ENCODE measurements around the gene NPAS3.

The NPAS3 gene

DNA sequence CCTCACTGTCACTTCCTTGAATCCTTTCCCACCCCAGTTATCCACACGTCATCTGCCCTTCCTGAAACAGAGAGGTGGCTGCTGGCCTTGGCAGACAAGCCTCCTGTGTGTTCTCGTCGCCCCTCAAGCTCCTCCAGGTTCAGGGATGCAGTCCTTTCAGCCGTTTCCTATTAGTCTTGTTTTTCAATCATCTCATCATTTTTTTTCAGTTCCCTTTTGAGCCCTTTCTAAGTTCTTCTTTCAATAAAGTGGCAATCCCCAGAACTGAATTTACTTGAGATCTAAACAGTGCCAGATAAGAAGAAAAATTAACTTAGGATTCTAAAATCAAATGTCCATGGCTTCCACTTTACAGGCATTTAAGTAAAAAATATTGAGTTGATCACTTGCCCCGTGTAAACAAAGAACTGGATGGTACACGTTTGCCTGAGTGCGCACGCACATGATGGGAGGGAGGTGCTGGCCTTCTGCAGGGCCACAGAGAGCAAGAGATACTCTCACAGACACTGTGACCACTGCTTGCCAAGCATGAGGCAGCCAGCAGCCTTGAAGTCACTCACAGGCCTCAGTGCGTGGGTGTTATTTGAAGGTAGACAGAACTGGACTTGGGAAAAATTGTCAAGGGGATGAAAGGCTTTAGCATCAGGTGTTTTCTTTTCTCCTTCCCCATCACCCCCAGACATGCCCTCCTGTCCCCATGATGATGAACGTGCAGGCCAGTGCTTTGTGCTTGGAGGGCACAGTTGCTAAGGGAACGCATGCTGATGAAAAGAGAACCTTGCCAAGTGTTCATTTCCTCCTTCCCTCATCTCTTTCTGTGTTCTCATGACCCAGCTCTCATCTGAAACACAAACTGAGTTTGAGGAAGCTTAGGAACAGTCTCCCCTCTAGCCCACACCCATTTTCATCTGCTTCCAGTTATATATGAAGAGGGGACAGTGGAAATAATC is 603.9 kb downstream of the NPAS3 start:
- H3K4me3 ChIP-seq (ENCODE audit: low read length), result no peak overlapping the region
- DNase-seq (ENCODE audit: low read depth, low spot score), result no peak

DNA sequence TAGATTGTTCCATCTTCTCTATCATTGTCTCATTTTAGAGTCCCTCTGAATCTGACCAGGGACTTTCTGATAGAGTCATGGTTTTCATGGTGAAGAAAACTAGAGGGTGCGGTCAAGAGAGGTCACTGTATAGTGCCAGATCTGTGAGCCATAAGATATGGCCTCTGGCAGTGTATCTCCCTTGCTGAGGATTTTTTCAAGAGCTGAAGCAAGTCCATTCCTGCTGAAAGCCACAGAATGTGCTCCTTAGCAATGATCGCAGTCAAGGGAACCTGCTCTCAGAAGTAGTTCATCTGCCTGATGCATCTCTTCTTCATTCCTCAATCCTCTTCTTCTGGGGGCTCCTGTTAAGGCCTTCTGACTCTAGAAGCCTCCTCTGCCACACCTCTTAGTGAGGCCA is 607.0 kb downstream of the NPAS3 start:
- DNase-seq (ENCODE audit: low read depth, low spot score), result no peak
- H3K4me3 ChIP-seq (ENCODE audit: low read length), result no peak overlapping the region

DNA sequence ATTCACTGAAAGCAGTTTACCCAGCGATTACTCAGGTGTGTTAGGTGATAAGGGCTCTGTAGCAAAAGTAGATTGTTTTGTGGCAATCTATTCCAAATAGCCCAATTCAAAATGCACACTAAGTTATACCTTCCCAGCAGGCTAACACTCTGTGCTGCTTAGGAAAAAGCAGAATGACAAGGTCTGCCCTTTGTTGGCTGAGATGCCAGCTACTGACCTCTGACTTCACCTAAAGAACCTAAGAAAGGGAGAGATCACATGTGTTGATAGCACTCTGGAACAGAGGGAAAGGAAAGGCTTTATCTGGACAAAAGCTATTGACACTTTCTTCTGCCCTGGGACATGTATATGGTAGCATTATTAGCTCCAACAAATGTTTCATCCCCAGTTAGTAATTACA is 609.9 kb downstream of the NPAS3 start:
- no peak for DNase-seq (ENCODE audit: low read depth, low spot score)
- H3K4me3 ChIP-seq (ENCODE audit: low read length), result no peak overlapping the region

DNA sequence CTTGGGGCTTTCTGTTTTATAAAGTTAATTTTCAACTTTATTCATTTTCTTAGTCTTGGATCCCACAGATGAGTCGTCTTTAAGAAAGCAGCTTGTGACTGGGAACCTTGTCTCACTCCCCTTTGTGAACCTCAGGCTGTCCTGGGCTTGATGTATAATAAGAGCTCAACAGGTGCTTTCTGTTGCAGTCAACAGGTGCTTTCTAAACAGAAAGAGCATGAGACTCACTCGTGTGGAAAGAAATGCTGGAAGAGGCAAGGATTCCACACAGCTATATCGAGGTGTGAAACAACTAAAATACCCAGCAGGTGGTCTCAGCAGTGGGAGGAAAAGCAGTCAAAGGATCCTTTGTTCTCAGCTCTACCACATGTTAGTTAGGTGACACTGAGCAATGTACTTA is 613.3 kb downstream of the NPAS3 start:
- no peak for DNase-seq (ENCODE audit: low read depth, low spot score)
- H3K4me3 ChIP-seq (ENCODE audit: low read length), result no peak overlapping the region

DNA sequence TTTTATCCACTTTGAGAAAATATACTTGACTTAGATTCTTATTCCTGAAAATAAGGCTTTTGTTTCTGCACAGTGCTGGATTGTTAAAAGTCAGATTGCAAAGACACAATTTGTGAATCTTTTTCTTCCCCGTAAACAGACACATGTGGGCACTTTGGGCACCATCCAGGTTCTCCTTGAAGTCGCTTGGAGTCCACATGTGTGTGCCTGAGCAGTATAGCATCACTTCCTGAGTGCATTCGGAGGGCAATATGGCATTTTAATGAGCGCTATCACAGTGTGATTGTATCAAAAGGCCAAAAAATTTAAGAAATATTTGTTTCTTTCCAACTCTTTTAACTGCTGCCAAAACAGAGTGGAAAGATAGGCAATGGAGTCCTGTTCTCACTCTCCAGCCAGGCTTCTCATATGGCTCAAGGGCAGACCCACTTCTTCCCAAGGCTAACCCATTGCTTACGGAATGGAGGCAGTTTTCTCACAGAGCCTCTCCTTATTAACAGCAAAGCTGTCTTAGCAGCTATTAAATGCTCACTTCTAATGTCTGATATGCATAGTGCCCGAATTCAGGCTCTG is 615.1 kb downstream of the NPAS3 start:
- no peak for DNase-seq (ENCODE audit: low read depth, low spot score)
- no peak overlapping the region for H3K4me3 ChIP-seq (ENCODE audit: low read length)

DNA sequence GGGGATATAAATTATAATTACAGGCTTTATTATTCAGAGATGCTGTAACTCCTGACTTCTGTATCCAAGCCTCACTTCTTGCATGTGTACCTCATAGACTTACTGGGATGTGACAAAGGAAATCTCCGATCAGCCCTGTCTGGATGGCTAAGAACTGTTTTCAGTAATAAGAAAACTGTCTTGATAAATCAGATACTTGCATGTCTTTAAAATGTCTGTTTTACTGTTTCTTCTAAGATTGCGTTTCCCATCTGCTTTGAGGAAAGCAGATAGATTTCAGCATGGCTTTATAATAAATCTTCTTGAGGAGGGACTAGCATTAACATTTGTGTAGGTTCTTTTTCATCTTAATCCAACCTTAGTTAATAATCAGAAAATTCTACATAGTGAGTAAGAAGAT is 616.3 kb downstream of the NPAS3 start:
- no peak overlapping the region for H3K4me3 ChIP-seq (ENCODE audit: low read length)
- DNase-seq (ENCODE audit: low read depth, low spot score), result no peak

DNA sequence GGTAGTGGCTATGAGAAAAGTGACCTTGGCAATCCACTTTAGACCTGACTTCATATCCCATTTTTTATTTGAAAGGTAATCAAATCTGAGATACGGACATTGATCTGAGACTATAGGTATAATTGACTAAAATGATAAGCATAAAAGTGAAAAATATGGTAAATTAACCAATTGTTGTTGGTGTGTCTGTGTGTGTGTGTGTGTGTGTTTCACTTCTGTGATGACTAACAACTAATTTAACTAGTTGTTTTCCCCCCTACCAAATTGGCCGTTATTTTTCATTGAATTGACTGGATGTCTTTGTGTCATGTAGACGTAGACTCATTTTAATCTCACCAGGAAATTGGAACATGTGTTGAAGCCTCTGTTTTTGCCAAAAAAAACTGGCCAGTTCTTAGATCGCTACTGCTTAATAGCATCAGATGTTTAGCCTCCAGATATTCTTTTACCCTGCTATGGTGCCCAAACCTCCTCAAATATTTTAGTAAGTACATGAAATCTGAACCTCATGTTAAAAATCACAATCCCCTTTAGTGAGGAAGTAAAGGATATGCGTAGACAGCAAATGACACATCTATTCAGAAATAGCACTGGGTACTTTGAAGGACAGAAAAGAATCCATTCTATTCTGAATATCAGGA is 617.2 kb downstream of the NPAS3 start:
- no peak for DNase-seq (ENCODE audit: low read depth, low spot score)
- H3K4me3 ChIP-seq (ENCODE audit: low read length), result no peak overlapping the region

DNA sequence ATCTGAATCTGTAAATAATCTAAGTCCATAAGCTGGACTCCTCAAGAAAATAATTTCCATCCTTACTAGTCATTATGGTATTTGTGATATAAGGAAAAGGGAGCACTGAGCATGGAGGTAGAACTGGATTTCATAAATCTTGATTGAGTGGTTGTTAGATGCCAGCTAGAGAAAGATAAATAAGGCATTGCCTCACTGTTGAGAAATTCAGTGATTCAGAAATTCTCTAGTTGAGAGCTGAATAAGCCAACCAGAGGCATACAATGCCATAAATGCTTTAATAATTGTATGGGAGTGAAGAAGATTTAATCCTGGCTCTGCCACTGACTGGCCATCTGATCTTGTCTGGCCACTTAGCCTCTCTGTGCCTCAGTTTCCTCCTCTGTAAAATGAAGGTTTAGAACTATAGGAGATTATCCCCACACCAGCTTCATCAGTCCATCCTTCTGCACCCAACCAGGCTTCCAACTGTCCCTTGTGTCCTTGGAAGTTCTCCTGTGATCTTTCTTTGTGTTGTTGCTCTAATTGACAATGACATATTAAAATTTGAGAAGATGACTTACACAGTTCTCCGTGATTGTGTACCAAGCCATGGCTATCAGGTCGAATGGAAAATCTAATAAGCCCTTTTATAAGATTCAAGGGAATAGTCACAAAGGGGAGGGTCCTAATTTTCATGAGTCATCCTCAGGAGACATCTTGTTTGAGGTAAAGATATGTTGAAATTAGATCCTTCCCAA is 617.9 kb downstream of the NPAS3 start:
- no peak for DNase-seq (ENCODE audit: low read depth, low spot score)
- no peak overlapping the region for H3K4me3 ChIP-seq (ENCODE audit: low read length)

DNA sequence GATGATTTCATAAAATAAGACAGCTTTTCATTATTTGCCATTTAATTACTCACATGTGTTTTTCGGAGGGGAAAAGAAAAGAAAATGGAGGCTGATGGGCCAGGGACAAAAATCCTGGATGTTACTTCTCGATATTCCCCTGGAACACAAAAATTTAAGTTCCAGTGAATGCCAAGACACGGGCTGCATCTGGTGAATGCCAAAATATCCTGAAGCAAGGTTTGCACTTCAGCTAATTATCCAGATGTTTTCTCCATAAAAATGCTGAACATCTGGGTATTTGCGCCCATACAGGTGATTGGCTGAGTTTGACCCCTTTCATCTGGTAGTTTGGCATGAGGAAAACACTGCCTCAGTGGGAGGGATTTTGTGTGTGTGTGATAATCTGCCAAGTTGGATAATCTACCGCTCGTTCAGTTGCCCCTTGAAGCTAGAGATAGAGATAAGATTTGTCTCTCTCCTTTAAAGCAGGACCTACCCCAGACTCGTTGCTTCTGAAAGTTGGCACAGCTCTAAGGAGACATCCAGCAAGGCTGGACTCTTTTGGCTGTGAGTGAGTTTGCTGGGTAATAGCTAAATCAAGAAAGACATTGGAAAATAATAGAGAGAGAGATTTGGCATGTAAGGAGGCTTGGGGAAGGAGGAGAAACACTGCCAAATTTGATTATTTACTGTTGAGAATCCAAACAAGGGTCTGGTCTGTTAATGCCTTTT is 622.2 kb downstream of the NPAS3 start:
- H3K4me3 ChIP-seq (ENCODE audit: low read length), result no peak overlapping the region
- no peak for DNase-seq (ENCODE audit: low read depth, low spot score)

DNA sequence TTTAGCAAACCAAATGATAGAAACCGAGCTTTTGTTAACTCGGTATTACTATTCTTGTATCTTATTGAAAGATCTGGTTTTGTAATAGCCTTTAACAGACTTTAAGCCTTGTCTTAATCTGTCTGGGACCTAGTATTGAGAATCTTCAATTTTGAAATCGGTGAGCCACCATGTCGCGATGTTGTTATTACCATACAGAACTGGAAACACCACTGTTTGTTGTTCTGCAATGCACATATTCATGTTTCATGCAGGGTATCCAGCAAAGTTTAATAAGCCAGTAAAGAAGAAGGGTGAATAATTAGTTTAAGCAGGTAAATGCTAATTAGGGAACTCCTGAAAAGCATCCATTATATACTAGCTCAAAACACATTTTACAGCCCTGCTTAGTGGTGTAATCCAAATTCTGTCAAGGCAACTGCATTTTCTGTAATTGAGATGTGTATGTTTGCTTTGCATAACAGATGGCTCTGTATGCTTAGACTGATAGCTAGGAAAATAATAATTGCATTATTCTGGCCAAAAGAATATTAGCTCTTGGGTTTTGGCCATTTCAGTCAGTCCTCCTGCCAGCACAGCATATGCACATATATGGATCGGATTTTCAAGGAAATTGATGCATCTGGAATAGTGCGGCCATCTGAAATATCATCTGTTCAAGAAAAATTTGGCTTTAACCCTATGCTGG is 623.0 kb downstream of the NPAS3 start:
- no peak for DNase-seq (ENCODE audit: low read depth, low spot score)
- H3K4me3 ChIP-seq (ENCODE audit: low read length), result no peak overlapping the region

DNA sequence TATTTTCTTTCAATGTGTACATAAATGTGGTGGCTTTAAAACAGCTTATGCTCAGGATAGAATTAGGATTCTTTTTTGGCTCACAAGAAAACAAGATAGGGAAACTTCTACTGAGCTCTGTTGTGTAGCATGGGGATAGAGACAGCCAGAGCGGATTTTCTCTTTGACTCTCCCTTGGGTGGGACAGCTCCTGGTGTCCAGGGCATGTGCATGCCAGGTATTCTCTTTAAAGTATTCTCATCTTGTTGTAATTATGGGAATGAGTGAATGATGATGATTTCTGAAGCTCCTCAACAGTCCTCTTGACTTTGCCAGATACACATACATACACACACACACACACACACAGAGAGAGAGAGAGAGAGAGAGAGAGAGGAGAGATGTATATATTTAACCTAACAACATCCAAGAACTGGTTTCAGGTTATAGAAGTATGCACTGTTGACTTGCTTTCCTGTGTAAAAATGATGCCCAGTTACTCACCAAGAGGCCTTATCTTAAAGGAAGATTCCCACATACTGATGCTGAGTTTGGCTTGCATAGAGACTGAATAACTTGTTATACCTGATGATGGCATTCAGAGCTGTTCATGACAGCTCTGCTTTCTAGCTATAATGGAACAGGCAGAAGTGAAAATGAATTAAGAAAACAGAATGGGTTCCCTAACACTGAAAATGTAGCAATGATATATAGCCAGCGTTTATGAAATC is 624.7 kb downstream of the NPAS3 start:
- DNase-seq (ENCODE audit: low read depth, low spot score), result no peak
- H3K4me3 ChIP-seq (ENCODE audit: low read length), result no peak overlapping the region

DNA sequence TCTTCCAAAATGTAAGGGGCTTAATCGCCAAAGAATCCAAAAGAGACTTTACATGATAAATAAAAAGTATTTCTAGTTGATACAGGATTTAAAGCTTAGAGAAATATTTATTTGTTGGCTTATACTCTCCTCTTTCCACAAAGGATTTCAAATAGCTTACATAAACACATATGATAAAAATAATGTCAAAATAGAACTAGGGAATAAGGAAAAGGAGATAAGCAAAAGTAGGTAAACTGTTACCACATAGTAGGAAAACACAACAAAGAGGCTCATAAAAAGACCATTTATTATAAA is 625.2 kb downstream of the NPAS3 start:
- no peak for DNase-seq (ENCODE audit: low read depth, low spot score)
- no peak overlapping the region for H3K4me3 ChIP-seq (ENCODE audit: low read length)

DNA sequence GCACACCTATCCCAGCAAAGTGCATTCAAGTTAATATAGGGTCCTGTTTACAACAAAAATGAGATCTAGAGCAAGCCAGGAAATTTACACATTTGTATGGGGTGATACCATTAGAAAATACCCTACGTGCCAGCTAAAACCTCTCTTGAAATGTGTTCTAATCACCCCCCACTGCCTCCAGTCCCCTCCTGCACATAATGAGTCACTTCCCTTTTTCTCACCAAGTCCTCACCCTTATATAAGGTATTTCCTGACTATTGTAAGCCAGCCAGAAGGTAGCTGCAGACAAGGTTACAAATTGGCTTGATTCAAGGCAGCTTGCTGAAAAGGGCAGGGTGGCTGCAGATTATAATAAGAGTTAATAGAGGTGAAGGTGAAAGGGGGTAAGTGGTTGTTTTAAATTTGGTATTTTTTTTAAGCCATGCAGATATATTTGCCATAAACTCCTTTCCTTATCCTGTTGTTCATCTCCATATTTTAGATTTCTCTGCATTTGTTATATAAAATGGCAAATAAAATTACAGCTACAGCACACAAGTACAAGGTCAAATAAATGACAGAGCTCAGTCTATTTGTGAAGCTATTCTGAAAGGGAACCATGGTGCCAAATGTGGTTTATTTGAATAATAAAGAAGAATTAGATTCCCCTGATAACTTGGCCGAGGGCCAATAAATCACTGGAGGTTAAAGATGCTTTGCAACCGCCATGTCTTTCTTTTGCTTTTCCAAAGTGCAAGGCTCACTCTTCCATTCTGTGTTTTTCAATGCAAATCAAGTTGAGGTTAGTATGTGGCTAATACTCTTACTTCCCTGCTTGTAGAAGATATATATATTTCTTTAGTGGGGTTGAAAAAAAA is 626.3 kb downstream of the NPAS3 start:
- DNase-seq (ENCODE audit: low read depth, low spot score), result no peak
- no peak overlapping the region for H3K4me3 ChIP-seq (ENCODE audit: low read length)

DNA sequence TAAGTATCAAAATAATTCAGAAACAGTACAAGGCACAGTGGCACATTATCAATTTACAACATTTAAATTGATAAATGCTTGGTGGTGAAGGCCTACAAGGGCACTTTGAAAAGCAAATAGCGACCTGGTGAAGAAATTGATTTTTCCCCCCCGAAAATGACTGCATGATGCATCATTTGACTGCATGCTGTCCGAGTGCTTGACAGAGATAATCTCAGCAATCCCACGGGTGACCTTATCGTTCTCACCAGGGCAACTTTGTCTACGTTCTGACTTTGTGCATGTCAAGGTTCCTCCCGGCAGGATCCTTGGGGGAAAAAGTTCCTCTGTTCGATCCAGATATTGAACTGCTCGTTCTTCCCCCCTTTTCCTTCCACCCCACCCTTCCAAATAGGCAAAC is 627.4 kb downstream of the NPAS3 start:
- no peak for DNase-seq (ENCODE audit: low read depth, low spot score)
- H3K4me3 ChIP-seq (ENCODE audit: low read length), result no peak overlapping the region

DNA sequence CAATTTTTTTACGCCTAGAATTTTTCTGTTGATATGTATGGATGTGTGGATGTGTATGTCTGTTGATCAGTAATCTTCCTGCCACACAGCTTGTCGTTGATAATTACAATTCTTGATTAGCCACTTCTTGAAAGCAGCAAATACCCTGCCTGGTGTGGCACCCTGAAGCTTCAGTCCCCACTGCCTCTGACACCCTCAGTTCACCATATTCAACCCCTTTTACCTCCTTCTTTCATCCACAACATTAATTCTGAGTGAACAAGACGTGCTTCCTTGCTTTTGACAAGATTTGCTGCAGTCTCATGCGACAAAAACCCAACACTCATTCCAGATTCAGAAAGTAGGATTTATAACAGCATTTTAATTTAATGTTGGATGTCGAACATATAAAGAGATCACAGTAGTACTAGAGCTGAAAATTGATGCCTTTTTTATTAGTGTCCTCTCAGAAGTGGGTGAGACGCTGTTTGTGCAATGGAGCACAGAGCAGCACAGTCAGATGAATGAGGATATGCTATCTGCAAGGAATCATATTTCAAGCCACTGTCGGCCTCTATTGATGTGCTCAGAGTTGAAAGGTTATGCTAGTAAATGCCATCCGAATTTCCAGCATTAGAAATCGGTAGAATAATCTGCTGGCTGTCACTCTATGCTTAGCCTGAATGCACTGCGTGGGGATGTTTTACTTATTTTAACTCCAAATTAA is 628.5 kb downstream of the NPAS3 start:
- no peak overlapping the region for H3K4me3 ChIP-seq (ENCODE audit: low read length)
- DNase-seq (ENCODE audit: low read depth, low spot score), result no peak

DNA sequence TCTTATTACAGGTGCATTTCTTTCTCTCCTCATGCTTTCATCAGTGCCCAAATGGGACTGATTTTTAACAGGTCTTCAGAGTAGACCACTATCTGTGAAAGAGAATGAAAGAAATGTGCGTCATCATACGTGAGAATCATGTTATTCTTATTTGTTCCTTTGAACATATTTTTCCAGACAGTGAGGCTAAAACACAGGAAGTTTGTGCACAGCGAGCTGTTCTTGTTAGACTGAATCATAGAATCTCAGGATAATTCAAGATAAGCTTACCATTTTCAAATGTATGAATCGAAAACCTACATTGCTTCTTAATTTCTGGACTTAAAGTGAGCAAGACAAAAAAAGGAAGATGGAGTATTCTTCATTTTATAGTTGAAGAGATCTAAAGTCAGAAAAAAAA is 629.1 kb downstream of the NPAS3 start:
- no peak overlapping the region for H3K4me3 ChIP-seq (ENCODE audit: low read length)
- DNase-seq (ENCODE audit: low read depth, low spot score), result no peak

Measured in Jurkat, Clone E6-1 (cell line).